Mesothelial cell of epicardium (in vitro differentiated cells): ENCODE measurements around the gene FGF2. TPM values are rescaled to one million over a fixed set of nuclear protein-coding genes. Genes with fewer than 3 reads are reported as not detected.

Experiments used
- DNase-seq, 2 experiments: peaks; one replicate each; pipeline ENCODE4 v3.0.0; 2021; ENCODE audit warnings: low spot score in 2 of 2; ENCODE audit not compliant: unreplicated experiment in 2 of 2
- H3K27ac Mint-ChIP-seq: 2 replicates; pipeline ENCODE4 v1.8.0; 2021; ENCODE audit warnings: mixed read lengths
- H3K27me3 Mint-ChIP-seq: 2 replicates; pipeline ENCODE4 v1.8.0; 2021; ENCODE audit warnings: low read depth, mixed read lengths
- H3K36me3 Mint-ChIP-seq: 2 replicates; pipeline ENCODE4 v1.8.0; 2021; ENCODE audit warnings: mixed read lengths
- H3K4me1 Mint-ChIP-seq: 2 replicates; pipeline ENCODE4 v1.8.0; 2021; ENCODE audit warnings: mixed read lengths
- H3K4me3 Mint-ChIP-seq: 2 replicates; pipeline ENCODE4 v1.8.0; 2021; ENCODE audit warnings: mild to moderate bottlenecking, moderate library complexity, mixed read lengths
- H3K9me3 Mint-ChIP-seq: 2 replicates; pipeline ENCODE4 v1.8.0; 2021; ENCODE audit warnings: mixed read lengths
- total RNA-seq: library from RNA; stranded (reverse); gene quantifications from 3 replicates; pipeline ENCODE4 v1.2.1, GENCODE V29; 2021
- TF ChIP-seq, protein P1 (sequence below): fragments of 200-600 bp; sonication (generic); IDR thresholded peaks from one replicate; pipeline ENCODE4 v1.5.0; 2021; ENCODE audit warnings: antibody characterized with exemption; ENCODE audit not compliant: unreplicated experiment

The FGF2 gene
- total RNA-seq, 1 donor from 2014 or later: 11.3 TPM

DNA sequence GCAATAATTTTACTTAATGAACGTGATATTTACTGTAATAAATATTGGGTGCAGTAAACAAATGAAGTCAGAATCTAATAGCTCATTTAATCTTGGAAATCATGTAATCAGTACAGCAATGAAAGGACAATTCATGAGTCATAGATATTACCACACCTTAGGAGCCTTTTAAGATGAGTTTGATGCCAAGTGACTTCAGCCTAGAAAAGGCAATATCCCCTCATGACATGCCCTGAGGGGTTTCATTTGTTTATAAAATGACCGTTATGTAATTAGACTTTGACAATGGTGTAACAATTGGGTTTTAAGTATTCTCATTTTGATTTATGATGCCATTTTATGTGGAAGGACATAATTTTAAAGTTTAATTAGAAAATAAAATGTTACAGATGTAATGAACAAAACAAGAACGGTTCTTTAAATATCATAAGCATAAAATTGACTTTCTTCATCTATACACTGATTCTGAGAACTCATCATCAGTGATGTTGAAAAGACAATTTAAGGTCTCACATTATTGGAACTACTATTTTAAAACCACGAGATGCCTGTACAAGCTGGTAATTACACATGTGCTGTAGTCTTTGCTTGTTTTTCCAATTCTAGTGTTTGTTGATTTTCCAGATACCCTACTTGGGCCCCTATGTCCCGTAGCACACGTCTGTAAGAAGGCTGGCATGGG lies 5.0 kb downstream of the FGF2 start:
- DNase-seq: no peak
- H3K27me3 Mint-ChIP-seq: peaks cover 13% of the 10 kb centered on the region
- peaks cover 14% of the 10 kb centered on the region for H3K4me1 Mint-ChIP-seq
- no peaks in the 10 kb centered on the region for H3K9me3 Mint-ChIP-seq
- TF ChIP-seq, protein P1, sequence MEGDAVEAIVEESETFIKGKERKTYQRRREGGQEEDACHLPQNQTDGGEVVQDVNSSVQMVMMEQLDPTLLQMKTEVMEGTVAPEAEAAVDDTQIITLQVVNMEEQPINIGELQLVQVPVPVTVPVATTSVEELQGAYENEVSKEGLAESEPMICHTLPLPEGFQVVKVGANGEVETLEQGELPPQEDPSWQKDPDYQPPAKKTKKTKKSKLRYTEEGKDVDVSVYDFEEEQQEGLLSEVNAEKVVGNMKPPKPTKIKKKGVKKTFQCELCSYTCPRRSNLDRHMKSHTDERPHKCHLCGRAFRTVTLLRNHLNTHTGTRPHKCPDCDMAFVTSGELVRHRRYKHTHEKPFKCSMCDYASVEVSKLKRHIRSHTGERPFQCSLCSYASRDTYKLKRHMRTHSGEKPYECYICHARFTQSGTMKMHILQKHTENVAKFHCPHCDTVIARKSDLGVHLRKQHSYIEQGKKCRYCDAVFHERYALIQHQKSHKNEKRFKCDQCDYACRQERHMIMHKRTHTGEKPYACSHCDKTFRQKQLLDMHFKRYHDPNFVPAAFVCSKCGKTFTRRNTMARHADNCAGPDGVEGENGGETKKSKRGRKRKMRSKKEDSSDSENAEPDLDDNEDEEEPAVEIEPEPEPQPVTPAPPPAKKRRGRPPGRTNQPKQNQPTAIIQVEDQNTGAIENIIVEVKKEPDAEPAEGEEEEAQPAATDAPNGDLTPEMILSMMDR: no peak
- H3K27ac Mint-ChIP-seq: no peak overlapping the region
- H3K4me3 Mint-ChIP-seq: no peak overlapping the region
- H3K36me3 Mint-ChIP-seq: no peaks in the 10 kb centered on the region

DNA sequence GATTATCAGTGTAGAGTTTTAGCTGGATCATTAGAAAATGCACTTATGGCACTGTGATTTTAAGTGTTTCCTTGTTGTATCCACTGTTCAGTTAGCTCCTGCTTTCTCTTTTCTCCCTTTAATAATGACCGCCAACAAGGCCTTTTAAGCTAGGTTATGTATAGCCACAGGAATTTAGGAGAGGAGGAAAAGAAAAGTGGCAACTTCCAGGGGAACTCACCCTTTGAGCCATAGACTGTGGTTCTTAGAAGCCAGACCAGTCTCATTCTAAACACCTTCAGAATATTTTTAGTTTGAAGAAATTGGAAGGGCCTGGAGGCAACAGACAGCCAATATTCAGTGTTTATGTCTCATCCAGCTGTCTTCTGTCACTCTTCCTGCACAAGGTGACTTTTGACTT lies 6.1 kb downstream of the FGF2 start:
- TF ChIP-seq, protein P1: no peak
- Mint-ChIP-seq H3K27me3 (peaks cover 11% of the 10 kb centered on the region), H3K27ac (no peak overlapping the region), H3K4me3 (no peak overlapping the region), H3K9me3 (no peaks in the 10 kb centered on the region), H3K36me3 (no peaks in the 10 kb centered on the region), H3K4me1 (peaks cover 12% of the 10 kb centered on the region)
- DNase-seq: no peak

DNA sequence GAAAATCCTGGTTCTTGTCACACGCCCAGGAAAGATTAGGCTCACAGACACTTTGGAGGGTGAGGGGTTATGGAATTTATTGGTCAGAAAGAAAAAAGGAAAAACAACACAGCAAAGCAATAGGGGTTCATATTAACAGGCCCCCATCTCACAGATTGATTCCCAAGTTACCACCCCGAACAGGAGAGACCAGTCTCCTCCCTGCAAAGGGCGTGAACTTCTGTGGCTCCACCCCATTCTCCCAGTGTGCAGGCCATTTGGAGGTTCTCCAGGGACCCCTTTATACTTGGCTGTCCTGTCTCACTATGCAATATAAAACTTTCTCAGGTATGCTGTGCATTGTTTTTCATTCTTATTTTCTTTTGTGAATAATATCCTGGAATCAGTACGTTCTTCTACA lies 7.4 kb downstream of the FGF2 start:
- H3K4me1 Mint-ChIP-seq: peaks cover 5% of the 10 kb centered on the region
- H3K36me3 Mint-ChIP-seq: peaks cover under 1% of the 10 kb centered on the region
- TF ChIP-seq, protein P1: no peak

DNA sequence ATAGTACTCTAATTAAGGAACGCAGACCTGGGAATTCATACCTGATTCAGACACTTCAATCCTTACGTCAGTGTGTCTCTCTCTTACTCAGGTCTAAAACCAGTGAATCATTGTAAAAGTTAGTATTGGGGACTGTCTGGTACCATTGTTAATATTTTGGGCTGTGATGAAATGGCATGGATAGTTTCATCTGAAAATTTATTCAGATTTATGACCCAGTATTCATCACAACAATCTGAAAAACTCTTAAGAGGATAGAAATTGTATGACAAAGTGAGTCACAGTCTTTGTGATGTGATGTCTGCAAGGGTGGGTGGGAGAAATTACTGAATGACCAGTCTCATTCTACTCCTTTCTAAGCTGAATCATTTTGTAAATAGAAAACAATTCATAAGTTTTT lies 10.3 kb downstream of the FGF2 start:
- Mint-ChIP-seq H3K36me3 (peaks cover 10% of the 10 kb centered on the region), H3K4me1 (peaks cover 5% of the 10 kb centered on the region), H3K27ac (no peak overlapping the region), H3K9me3 (no peaks in the 10 kb centered on the region), H3K4me3 (no peak overlapping the region), H3K27me3 (no peaks in the 10 kb centered on the region)
- TF ChIP-seq, protein P1: no peak
- DNase-seq: no peak

More for the DNA sequence above, 7.4 kb downstream of the FGF2 start:
- Mint-ChIP-seq H3K4me3 (no peak overlapping the region), H3K9me3 (no peaks in the 10 kb centered on the region), H3K27ac (no peak overlapping the region), H3K27me3 (peaks cover 2% of the 10 kb centered on the region)
- no peak for DNase-seq

DNA sequence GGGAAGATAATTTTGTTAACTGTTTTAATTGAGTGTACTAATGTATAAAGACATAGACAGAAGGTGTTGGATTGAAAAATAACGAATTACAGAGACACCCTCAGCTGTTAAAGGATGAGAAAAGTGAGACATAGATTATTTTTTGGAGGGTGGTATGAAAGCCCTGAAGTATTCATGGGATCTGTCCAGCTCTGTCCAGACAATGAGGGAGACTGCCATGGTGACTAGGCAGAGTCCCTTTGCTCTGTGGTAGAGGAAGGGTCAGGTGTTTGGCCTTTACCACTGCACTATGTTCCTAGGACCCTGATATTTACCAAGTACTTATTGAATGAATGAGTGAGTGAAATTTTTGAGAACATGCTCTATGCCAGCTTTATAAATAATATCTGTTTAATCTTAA lies 11.4 kb downstream of the FGF2 start:
- Mint-ChIP-seq H3K9me3 (no peaks in the 10 kb centered on the region), H3K4me3 (no peak overlapping the region), H3K27ac (no peak overlapping the region), H3K36me3 (peaks cover 10% of the 10 kb centered on the region), H3K4me1 (peaks cover 6% of the 10 kb centered on the region), H3K27me3 (no peaks in the 10 kb centered on the region)
- DNase-seq: no peak
- TF ChIP-seq, protein P1: no peak
